Uterine smooth muscle cell (primary cell): ENCODE measurements around the gene FBLIM1. TPM values are rescaled to one million over a fixed set of nuclear protein-coding genes. Genes with fewer than 3 reads are reported as not detected.

Experiments
- total RNA-seq: library from RNA; depleted of rRNA; stranded (reverse); fragments of >200 nt; gene quantifications from 2 replicates; pipeline ENCODE4 v1.2.3, GENCODE V29; 2014

The FBLIM1 gene, protein sequence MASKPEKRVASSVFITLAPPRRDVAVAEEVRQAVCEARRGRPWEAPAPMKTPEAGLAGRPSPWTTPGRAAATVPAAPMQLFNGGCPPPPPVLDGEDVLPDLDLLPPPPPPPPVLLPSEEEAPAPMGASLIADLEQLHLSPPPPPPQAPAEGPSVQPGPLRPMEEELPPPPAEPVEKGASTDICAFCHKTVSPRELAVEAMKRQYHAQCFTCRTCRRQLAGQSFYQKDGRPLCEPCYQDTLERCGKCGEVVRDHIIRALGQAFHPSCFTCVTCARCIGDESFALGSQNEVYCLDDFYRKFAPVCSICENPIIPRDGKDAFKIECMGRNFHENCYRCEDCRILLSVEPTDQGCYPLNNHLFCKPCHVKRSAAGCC
- total RNA-seq: 54.5 and 73.2 TPM in 2 replicates

DNA sequence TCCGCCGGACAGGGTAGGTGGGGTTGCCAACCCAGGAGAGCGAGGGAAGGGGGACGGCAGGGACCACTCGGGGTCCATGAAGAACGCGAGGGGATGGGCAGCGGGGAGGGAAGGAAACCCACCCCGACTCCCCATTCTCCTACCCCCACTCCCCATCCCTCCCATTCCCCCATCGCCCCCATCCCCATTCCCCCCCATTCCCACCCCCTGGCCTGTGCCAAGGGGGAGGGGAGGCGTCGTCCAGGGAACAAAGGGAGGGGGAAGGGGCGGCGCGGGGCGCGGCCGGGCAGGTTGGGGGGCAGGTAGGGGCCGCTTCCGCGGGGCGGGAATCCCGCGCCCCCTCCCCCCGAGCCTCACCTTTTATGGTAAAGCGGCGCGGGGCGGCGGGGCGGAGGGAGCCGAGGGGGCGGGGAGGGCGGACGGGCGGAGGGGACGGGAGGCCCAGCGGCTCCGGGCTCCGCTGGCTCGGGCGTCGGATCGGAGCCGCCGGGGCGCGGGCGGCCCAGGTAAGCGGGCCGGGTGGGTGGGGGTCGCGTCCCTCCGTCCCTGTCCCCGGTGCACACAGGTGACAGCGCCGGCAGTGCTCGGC is at the start of gene FBLIM1:
Gene FBLIM1 (plus strand): TSS at position 453 of the 589 bp plus-strand sequence. CDS start 6,189 bp downstream, outside the sequence.

DNA sequence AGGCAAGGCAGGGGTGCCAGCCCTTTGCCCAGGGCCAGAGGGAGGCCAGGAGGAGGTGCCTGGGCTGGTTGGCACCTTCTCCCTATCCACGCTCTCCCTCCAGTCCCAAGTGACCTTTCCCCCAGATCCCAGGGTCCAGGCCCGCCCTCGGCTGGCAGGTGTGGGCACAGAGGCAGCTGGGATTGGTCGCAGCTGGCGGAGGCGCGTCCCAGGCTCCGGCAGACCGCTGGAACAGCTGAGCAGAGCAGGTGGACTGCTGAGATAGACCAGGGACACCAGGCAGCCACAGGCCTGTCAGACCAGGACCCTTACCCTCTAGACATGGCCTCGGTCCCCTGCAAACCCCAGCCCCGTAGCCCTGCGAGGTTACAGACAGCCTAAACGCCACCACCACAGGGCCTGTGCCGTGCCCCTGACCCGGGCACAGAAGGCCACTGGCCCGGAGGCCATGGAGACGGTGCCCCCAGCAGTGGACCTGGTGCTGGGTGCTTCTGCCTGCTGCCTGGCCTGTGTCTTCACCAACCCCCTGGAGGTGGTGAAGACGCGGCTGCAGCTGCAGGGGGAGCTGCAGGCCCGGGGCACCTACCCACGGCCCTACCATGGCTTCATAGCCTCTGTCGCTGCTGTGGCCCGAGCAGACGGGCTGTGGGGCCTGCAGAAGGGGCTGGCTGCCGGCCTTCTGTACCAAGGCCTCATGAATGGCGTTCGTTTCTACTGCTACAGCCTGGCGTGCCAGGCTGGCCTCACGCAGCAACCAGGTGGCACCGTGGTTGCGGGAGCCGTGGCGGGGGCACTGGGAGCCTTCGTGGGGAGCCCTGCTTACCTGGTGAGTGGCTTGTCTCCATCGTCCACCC is 22.3 kb upstream of the FBLIM1 start, which contains the start of gene SLC25A34:
Gene SLC25A34 (plus strand): TSS at position 221 of the 854 bp plus-strand sequence. CDS start 228 bp downstream, at position 449.

DNA sequence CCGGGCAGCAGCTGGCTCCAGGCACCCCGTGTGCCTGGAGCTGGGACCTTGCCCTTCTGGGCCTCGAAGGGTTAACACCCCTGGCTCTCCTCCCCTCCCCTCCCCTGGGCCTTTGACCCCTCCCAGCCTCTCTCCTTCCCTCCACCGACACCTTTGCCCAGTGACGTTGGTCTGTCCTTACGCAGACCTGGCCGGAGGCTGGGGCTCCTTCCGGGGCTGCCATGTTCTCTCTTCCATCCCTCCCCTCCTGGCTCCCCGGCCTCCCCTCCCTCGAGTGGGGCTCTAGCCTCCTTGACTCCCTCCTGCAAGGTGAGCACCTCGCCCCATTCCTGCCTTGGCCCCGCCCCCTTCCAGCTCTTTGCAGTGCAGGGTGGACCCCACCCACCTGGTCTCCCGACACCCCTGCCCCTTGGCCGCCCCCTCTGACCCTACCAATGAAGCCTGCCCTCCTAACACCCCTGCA is 16.2 kb upstream of the FBLIM1 start, which contains the start of gene TMEM82:
Gene TMEM82 (plus strand): TSS at position 161 of the 463 bp plus-strand sequence. CDS start 61 bp downstream, at position 222.

DNA sequence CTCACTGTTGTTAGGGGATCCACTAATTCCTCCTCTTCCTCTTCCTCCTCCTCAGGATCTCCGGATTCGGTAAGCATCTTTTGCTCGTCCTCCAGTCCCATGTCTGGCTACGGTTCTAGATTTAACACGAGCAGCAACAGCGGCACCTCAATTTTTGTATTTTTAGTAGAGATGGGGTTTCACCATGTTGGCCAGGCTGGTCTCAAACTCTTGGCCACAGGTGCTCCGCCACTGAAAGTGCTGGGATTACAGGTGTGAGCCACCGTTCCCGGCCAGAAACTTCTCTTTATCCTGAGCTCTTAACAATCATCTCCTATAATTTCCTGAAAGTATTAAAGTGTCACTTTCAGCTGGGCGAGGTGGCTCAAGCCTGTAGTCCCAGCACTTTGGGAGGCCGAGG is 49.0 kb downstream of the FBLIM1 start, which contains the start of gene UQCRHL:
Gene UQCRHL (minus strand): TSS at position 101 of the 400 bp plus-strand sequence. CDS start 0 bp downstream, at position 101.

Other genes starting within 250 kb of the FBLIM1 start
- 4.2 and 10.5 TPM in 2 replicates for gene CASP9, start 234.6 kb upstream of the FBLIM1 start, total RNA-seq
- 12.0 and 16.0 TPM in 2 replicates for gene DNAJC16, start 231.9 kb upstream of the FBLIM1 start, total RNA-seq
- 1.1 and 1.8 TPM in 2 replicates for gene AGMAT, start 173.7 kb upstream of the FBLIM1 start, total RNA-seq
- gene DDI2, start 141.3 kb upstream of the FBLIM1 start, total RNA-seq: 14.1 and 14.4 TPM in 2 replicates
- gene PLEKHM2, start 74.5 kb upstream of the FBLIM1 start, total RNA-seq: 60.5 and 98.2 TPM in 2 replicates
- gene SLC25A34, start 22.5 kb upstream of the FBLIM1 start, total RNA-seq: 0.44 and 0.62 TPM in 2 replicates
- gene TMEM82, start 16.3 kb upstream of the FBLIM1 start, total RNA-seq: not detected in 2 replicates
- 2.4 and 2.6 TPM in 2 replicates for gene UQCRHL, start 48.9 kb downstream of the FBLIM1 start, total RNA-seq
- gene SPEN, start 88.9 kb downstream of the FBLIM1 start, total RNA-seq: 20.3 and 23.6 TPM in 2 replicates
- 44.0 and 47.1 TPM in 2 replicates for gene ZBTB17, start 217.3 kb downstream of the FBLIM1 start, total RNA-seq
- gene SRARP, start 245.4 kb downstream of the FBLIM1 start, total RNA-seq: not detected in 2 replicates